Neural cell (in vitro differentiated cells): ENCODE results near the gene USH1C.

Experiments used
- CTCF ChIP-seq: fragments of 450-650 bp; IDR thresholded peaks from 2 replicates; pipeline ENCODE4 v1.5.1; 2014; ENCODE audit warnings: antibody characterized with exemption, mild to moderate bottlenecking, moderate library complexity; ENCODE audit not compliant: poor library complexity, severe bottlenecking
- EZH2 ChIP-seq: fragments of 200-600, 300-800 bp; shearing (Covaris generic), sonication (generic); IDR thresholded peaks from 2 replicates; pipeline ENCODE4 v1.6.1; 2014; ENCODE audit warnings: antibody characterized with exemption, low read length, borderline replicate concordance, mild to moderate bottlenecking; ENCODE audit not compliant: insufficient read depth, poor library complexity, severe bottlenecking
- POLR2AphosphoS5 ChIP-seq: IDR thresholded peaks from 2 replicates; pipeline ENCODE4 v1.6.1; 2012
- SMC3 ChIP-seq: fragments of 450-650 bp; conservative IDR thresholded peaks from 2 replicates; pipeline ENCODE4 v1.6.1; 2014; ENCODE audit warnings: antibody characterized with exemption, mild to moderate bottlenecking, moderate library complexity; ENCODE audit not compliant: poor library complexity
- TF ChIP-seq, protein P1 (sequence below): IDR thresholded peaks from 2 replicates; pipeline ENCODE4 v1.6.1; 2012; ENCODE audit warnings: borderline replicate concordance

DNA sequence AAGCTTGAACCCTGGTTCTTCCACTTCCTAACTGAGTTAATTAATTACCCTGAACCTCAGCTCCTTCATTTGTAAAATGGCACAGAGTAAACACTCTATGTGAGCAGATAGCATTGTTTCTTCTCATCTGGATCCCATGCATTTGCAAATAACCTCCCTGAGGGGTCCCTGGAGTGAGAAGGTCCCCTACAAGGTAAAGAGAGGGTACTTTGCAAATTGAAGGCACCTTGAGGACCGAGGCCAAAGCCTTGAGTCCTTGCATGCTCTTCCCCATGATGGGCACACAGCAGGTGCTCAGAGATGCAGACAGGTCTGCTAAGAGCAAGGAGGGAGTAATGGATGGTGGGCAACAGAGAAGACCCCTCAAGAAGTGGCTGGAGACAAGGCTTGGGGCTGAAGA is 36.1 kb upstream of the USH1C start:
- TF ChIP-seq CTCF (no peak), POLR2AphosphoS5 (no peak), SMC3 (no peak), EZH2 (no peak)
- TF ChIP-seq, protein P1, sequence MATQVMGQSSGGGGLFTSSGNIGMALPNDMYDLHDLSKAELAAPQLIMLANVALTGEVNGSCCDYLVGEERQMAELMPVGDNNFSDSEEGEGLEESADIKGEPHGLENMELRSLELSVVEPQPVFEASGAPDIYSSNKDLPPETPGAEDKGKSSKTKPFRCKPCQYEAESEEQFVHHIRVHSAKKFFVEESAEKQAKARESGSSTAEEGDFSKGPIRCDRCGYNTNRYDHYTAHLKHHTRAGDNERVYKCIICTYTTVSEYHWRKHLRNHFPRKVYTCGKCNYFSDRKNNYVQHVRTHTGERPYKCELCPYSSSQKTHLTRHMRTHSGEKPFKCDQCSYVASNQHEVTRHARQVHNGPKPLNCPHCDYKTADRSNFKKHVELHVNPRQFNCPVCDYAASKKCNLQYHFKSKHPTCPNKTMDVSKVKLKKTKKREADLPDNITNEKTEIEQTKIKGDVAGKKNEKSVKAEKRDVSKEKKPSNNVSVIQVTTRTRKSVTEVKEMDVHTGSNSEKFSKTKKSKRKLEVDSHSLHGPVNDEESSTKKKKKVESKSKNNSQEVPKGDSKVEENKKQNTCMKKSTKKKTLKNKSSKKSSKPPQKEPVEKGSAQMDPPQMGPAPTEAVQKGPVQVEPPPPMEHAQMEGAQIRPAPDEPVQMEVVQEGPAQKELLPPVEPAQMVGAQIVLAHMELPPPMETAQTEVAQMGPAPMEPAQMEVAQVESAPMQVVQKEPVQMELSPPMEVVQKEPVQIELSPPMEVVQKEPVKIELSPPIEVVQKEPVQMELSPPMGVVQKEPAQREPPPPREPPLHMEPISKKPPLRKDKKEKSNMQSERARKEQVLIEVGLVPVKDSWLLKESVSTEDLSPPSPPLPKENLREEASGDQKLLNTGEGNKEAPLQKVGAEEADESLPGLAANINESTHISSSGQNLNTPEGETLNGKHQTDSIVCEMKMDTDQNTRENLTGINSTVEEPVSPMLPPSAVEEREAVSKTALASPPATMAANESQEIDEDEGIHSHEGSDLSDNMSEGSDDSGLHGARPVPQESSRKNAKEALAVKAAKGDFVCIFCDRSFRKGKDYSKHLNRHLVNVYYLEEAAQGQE = no peak
